ENCODE results near the gene NR1H3.
"Not testable (repeated sequence)": the region's sequence is repeated elsewhere in the genome, so short reads cannot be mapped to it uniquely, and the experiment has no call there.

The NR1H3 gene

GRCh38 chr11:47257517-47258316, at the start of gene NR1H3:
Gene NR1H3, plus strand, starts transcription at chr11:47257996. Its CDS starts 1,221 bp downstream, at chr11:47259217.
- no peak for DNase-seq

- DNase-seq, result not testable (repeated sequence)
These were observed 49.7 kb upstream of the NR1H3 start for GRCh38 chr11:47208008-47208552.

GRCh38 chr11:47208628-47209027, 49.2 kb upstream of the NR1H3 start:
- no peak for DNase-seq

- DNase-seq, result no peak
These were observed 44.9 kb upstream of the NR1H3 start for GRCh38 chr11:47212938-47213337.

GRCh38 chr11:47213950-47214565, 43.7 kb upstream of the NR1H3 start:
- DNase-seq, result peak; percentile 95

GRCh38 chr11:47215366-47215910, 42.4 kb upstream of the NR1H3 start:
- no peak for DNase-seq

GRCh38 chr11:47216121-47216798, 41.5 kb upstream of the NR1H3 start:
- DNase-seq, result peak; percentile 90

- no peak for DNase-seq
These were observed 37.4 kb upstream of the NR1H3 start for GRCh38 chr11:47220401-47220821.

GRCh38 chr11:47222696-47223095, 35.1 kb upstream of the NR1H3 start:
- DNase-seq, result no peak

GRCh38 chr11:47225552-47226400, 32.0 kb upstream of the NR1H3 start:
- no peak for DNase-seq

- DNase-seq, result no peak
These were observed 28.6 kb upstream of the NR1H3 start for GRCh38 chr11:47229161-47229560.

- DNase-seq, result no peak
These were observed 24.7 kb upstream of the NR1H3 start for GRCh38 chr11:47233051-47233450.

GRCh38 chr11:47233989-47234668, 23.7 kb upstream of the NR1H3 start:
- no peak for DNase-seq

GRCh38 chr11:47234669-47235100, 23.1 kb upstream of the NR1H3 start:
- DNase-seq, result peak; percentile 80

- no peak for DNase-seq
These were observed 22.6 kb upstream of the NR1H3 start for GRCh38 chr11:47235163-47235562.

- DNase-seq, result no peak
These were observed 21.3 kb upstream of the NR1H3 start for GRCh38 chr11:47236482-47236881.

GRCh38 chr11:47239852-47240251, 17.9 kb upstream of the NR1H3 start:
- DNase-seq, result no peak

GRCh38 chr11:47241841-47242301, 15.9 kb upstream of the NR1H3 start:
- DNase-seq, result no peak

- no peak for DNase-seq
These were observed 15.1 kb upstream of the NR1H3 start for GRCh38 chr11:47242596-47243192.

GRCh38 chr11:47243454-47243853, 14.3 kb upstream of the NR1H3 start:
- no peak for DNase-seq
